ENCODE measurements around the gene OXTR. TPM values are rescaled to one million over a fixed set of nuclear protein-coding genes. Genes with fewer than 3 reads are reported as not detected.

Gene OXTR
- under 1 TPM in 1 of 4 donors, not detected in 3; 0.20 TPM for total RNA-seq

GRCh38 chr3:8769088-8769822 lies at the start of gene OXTR:
TSS of gene OXTR (minus strand) at chr3:8769613. CDS start at chr3:8768187, 1,426 bp downstream.
- peak within 1 kb of the TSS; percentile 40 to 65 (median 50) for H3K4me3 ChIP-seq
- H3K36me3 ChIP-seq = no peaks in the 10 kb centered on the region
- peaks cover 19 to 35% (median 23%) of the 10 kb centered on the region in 3 donors for H3K27me3 ChIP-seq
- TF ChIP-seq CTCF (IDR thresholded peaks at IDR 0.05 in 4 of 5, conservative IDR thresholded peaks at IDR 0.05 in 1 of 5) (peak; percentile 91 to 100 (median 97)), POLR2A (IDR thresholded peaks at IDR 0.05) (no peak)
- in situ Hi-C loops (cut with MboI; ENCODE audit: low sequenced_read_pairs in 4 of 4) (no loop called here), intact Hi-C loops (cut with DNase I; ENCODE audit: low total_unique reads) (loop anchor here (1.0 kb wide), 1 partner anchor 106 kb away; no protein-coding TSS in a partner anchor)
- DNase-seq (no peak), ATAC-seq (peak; percentile 86 to 89)
- no peaks in the 10 kb centered on the region for H3K9me3 ChIP-seq
- peaks cover 5 to 12% of the 10 kb centered on the region in 2 donors for H3K4me1 ChIP-seq
- no peak within 1 kb of the TSS for H3K27ac ChIP-seq

DNA sequence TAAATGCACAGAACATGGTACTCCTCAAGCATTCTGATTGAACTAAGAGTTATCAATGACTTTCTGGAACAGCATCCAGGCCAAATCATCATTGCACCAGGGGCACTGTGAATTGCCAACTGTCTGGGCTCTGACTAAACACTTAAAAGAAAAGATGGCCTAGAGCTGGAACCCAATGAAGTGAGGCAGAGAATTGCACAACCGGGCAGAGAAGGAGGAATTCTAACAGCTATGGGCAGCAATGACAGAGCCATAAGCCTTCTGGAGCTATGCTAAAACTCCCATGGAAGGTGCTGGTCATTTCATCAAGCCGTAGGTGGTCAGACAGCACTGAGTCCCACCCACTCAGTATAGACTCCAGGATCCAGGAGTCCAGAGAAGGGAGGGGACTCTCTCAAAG lies 48.1 kb upstream of the OXTR start:
- TF ChIP-seq POLR2A (IDR thresholded peaks at IDR 0.05) (no peak), CTCF (IDR thresholded peaks at IDR 0.05 in 4 of 5, conservative IDR thresholded peaks at IDR 0.05 in 1 of 5) (no peak)
- in situ Hi-C loops (cut with MboI; ENCODE audit: low sequenced_read_pairs in 4 of 4) = no loop called here
- ATAC-seq = no peak

DNA sequence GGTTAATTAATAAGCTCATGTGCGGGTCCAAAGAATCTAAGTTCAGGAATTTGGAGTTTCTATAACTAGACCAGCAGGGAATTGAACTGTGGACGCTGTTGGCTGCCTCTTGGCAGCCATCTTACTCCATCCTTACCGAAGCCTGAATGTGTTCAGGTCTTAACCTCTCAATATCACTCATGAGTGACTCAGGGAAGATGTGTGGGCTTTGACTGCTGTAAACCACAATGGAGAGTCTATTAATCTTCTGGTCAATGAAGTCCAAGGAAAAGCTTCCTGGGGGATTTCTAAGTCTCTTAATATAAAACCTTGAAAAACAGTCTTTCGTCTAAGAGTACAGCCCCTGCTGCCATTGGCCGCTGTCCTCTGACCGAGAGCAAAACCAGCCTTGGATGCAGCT lies 46.7 kb upstream of the OXTR start:
- ATAC-seq = no peak
- H3K4me1 ChIP-seq = no peaks in the 10 kb centered on the region
- in situ Hi-C loops (cut with MboI; ENCODE audit: low sequenced_read_pairs in 4 of 4) = no loop called here

More for the DNA sequence above, 48.1 kb upstream of the OXTR start:
- Histone ChIP-seq H3K27me3 (no peaks in the 10 kb centered on the region), H3K9me3 (no peaks in the 10 kb centered on the region), H3K4me3 (no peak overlapping the region), H3K36me3 (no peaks in the 10 kb centered on the region), H3K4me1 (no peaks in the 10 kb centered on the region), H3K27ac (no peak overlapping the region)
- intact Hi-C loops (cut with DNase I; ENCODE audit: low total_unique reads) = no loop called here
- DNase-seq = no peak

DNA sequence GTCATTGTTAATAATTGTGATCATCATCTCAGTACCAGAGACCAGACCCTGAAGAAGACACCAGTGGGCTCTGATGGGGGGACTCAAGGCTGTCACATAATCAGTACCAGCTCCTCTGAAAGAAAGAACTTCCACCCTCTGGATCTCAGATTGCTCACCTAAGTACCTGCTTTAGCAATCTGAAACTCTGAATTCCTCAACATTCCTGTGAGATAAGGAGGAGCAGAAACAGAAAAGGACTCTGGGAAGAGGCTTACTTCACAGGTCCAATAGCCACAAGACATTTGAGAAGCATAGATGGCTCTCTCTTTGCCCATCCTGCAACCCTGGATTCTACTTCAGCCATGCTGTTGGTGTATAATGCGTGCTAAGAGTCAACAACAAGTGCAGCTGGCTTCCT lies 44.0 kb upstream of the OXTR start:
- no peak for TF ChIP-seq CTCF (IDR thresholded peaks at IDR 0.05 in 4 of 5, conservative IDR thresholded peaks at IDR 0.05 in 1 of 5)
- no peak for TF ChIP-seq POLR2A (IDR thresholded peaks at IDR 0.05)
- Histone ChIP-seq H3K27me3 (no peaks in the 10 kb centered on the region), H3K36me3 (no peaks in the 10 kb centered on the region), H3K4me3 (no peak overlapping the region), H3K4me1 (no peaks in the 10 kb centered on the region), H3K9me3 (no peaks in the 10 kb centered on the region), H3K27ac (no peak overlapping the region)
- in situ Hi-C loops (cut with MboI; ENCODE audit: low sequenced_read_pairs in 4 of 4) (no loop called here), intact Hi-C loops (cut with DNase I; ENCODE audit: low total_unique reads) (no loop called here)
- ATAC-seq = no peak
- no peak for DNase-seq

More for the DNA sequence above, 46.7 kb upstream of the OXTR start:
- Histone ChIP-seq H3K4me3 (no peak overlapping the region), H3K27ac (no peak overlapping the region), H3K36me3 (no peaks in the 10 kb centered on the region), H3K27me3 (no peaks in the 10 kb centered on the region), H3K9me3 (no peaks in the 10 kb centered on the region)
- TF ChIP-seq POLR2A (IDR thresholded peaks at IDR 0.05) (no peak), CTCF (IDR thresholded peaks at IDR 0.05 in 4 of 5, conservative IDR thresholded peaks at IDR 0.05 in 1 of 5) (no peak)
- no peak for DNase-seq
- intact Hi-C loops (cut with DNase I; ENCODE audit: low total_unique reads) = no loop called here

Data from gastrocnemius medialis (tissue), 4 donors.